ENCODE measurements around the gene THAP12.
"Not testable (repeated sequence)": the region's sequence is repeated elsewhere in the genome, so short reads cannot be mapped to it uniquely, and the experiment has no call there.

THAP12 gene, protein sequence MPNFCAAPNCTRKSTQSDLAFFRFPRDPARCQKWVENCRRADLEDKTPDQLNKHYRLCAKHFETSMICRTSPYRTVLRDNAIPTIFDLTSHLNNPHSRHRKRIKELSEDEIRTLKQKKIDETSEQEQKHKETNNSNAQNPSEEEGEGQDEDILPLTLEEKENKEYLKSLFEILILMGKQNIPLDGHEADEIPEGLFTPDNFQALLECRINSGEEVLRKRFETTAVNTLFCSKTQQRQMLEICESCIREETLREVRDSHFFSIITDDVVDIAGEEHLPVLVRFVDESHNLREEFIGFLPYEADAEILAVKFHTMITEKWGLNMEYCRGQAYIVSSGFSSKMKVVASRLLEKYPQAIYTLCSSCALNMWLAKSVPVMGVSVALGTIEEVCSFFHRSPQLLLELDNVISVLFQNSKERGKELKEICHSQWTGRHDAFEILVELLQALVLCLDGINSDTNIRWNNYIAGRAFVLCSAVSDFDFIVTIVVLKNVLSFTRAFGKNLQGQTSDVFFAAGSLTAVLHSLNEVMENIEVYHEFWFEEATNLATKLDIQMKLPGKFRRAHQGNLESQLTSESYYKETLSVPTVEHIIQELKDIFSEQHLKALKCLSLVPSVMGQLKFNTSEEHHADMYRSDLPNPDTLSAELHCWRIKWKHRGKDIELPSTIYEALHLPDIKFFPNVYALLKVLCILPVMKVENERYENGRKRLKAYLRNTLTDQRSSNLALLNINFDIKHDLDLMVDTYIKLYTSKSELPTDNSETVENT

DNA sequence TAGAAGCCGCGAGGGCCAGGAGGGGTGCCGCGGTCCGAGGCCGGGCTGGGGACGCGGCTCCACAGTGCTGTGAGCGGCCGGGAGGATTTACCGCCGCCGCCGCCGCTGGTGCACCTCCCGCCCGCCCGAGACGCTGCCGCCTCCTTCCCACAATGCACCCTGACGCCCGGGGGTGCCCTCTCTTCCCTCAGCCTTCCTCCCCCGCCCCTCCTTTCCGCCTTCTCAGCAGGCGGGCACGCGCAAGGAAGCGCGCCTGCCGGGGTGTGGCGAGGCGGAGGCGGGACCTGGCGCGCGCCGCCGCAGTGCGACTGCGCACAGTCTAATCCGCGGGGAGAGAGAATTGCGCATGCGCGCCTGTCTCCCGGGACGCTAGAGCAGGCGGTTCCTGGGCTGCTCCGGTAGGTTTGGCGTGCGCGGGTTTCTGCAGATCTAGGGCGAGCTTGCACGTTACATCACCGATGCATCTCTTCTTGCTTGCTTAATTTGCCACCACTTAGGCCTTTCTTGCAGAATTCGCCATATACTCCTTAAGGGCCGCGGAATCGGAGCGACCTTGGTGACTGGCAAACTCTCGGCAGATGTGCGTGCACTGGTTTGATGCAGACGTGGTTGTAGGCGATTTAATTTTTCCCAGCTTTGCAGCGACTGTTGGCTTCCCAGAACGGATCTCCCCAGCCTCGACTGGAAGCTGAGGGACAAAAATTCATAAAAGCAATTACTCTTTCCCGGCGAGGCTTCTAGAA, at the start of gene THAP12, which contains the start of gene GVQW3:
TSS of gene THAP12 (minus strand) at position 156 of the 743 bp plus-strand sequence. CDS start 296 bp downstream, outside the sequence.
TSS of gene GVQW3 (plus strand) at position 347 of the 743 bp plus-strand sequence. CDS start 506 bp downstream, outside the sequence.
- peak; percentile 96 for DNase-seq (ENCODE audit: low read depth in 2 of 2)

DNA sequence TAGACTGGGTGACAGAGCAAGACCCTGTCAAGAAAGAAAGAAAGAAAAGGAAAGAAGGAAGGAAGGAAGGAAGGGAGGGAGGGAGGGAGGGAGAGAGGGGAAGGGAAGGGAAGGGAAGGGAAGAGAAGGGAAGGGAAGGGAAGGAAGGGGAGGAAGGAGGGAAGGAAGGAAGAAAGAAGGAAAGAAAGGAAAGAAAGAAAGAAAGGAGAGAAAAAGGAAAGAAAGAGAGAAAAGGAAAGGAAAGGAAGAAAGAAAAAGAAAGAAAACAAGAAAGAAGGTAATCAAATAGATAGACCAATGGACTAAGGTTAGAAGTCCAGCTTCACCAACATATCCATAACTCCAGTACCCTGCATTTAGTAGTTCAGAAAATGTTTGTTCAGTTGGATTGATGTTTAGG, 45.7 kb upstream of the THAP12 start:
- no peak for DNase-seq (ENCODE audit: low read depth in 2 of 2)

DNA sequence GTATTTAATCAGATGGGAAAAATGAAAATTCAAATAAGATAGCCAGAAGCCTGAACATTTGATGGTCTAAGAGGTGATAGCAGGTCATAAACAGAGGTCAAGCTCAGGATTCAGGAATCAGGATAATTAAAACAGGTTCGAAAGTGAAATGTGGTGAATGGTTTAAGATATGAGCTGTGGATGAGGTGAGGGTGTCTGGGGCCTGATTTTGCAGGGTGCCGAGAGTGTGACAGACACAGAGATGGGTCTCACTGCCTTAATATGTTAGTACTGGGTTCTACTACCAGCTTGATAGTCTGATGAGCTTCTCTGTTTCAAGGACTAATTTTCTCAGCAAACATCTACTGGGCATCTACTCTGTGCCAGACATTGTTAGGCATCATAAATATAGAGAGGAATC, 44.0 kb upstream of the THAP12 start:
- no peak for DNase-seq (ENCODE audit: low read depth in 2 of 2)

DNA sequence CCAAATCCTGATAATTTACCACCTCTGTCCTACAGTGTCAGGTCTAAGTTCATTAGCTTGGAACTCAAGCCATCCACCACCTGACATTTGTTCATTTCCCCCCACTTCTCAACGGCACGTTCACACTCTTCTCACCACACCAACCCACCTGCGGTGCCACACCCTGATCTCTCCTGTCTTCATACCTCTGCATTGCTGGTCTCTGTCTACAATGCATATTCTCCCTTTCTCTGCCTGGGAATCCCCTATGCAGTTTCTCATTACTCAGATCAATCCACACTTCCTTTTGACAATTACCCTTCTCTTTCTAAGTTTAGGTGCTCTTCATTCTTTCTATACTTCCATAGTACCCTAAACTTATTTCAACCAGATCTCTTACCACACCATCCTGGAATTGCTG, 43.4 kb upstream of the THAP12 start:
- peak in 1 of 2 donors; percentile 13 for DNase-seq (ENCODE audit: low read depth in 2 of 2)

DNA sequence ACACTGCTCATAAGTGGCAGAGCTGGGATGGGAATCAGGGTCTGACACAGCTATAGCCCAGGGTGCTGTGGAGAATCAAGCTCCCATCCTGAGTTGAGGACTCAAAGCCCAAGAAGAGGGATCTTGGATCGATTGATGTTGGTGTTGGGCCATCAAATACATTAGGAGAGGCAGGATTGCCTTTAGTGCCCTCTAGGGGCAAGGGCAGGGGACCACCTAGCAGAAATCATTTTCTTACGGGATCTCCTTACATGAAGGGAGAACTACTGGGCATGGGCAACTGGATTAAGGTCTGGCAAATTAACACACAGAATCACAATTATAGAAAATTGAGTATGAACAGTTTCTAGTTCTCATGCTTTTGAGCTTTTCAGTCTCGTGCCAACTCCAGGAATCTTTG, 39.0 kb upstream of the THAP12 start:
- no peak for DNase-seq (ENCODE audit: low read depth in 2 of 2)

DNA sequence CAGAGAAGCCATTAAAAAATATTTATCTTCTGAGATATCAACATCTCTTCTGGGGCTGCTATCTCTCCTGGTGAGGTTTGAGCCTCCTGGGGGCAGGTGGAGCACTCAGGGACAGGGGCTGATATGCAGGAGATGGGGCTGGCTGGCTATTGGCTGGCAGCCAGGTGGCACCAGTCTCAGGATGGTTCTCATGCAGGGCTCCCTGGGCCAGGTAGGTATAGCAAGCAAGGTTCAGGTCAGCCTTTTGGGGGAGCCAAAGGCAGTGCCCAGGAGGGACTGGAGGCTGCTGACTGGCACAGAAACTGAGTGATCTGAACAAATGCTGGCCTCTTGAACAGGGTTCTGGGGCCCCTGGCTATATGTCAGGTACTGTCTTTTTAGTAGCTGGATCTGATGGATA, 34.1 kb upstream of the THAP12 start:
- DNase-seq (ENCODE audit: low read depth in 2 of 2), result no peak

DNA sequence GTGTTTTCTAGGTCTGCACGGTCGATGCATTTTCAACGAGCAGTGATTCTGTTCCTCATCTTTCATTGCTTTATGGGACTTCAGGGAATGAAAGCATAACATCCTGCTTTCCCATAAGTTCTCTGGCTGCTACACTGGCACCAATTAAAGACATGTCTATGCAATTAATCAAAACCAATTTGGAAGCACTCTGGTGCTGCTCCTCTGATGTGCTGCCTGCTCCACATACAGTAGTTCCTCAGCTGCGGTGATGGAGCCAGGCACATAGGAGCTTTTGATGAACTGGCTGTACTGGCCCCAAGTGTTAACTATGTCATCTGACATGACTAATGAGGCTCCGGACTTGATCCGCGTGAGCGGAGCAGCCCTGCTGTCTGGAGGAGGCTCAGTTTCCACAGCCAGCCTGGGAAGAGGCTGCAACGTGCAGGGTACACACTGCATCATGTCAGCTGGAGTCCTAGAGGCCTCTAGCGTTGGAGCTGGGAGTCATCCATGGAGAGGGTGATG, 30.0 kb upstream of the THAP12 start:
- no peak for DNase-seq (ENCODE audit: low read depth in 2 of 2)

DNA sequence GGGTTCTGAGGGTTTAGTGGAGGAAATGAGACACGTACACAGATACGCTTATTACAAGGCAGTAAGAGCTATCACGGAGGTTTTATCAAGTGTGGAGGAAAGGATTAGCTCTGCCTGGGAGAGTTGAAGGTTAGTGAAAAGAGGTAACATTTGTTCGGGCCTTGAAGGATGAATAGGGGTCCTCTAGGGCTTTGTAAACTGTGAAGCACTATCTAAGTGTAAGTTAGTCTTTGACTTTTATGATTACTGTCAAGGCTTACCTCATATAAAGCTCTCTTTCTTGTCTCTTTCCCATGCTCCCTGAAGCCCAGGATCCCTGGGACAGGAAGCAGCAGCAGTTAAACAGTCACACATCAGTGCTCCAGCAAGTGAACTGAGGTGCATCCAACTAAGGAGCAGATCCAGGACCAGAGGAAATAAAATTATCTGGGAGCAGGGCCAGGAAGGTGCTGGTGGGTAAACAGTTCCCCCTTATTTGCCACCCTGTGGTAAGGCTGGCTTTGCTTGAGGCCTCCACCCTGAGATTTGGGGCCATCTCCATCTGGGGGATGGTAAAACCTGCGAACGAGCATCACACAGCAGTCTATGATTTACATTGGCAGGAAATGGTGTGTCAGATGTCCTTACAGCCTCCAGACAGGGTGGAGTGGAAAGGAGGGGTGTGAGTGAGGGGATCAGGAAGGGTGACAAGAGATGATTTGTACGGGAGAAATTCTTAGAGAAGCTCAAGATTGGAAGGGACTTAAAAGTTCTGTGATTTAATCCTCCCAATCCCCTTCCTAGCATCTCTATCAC, 27.4 kb upstream of the THAP12 start:
- DNase-seq (ENCODE audit: low read depth in 2 of 2), result no peak

DNA sequence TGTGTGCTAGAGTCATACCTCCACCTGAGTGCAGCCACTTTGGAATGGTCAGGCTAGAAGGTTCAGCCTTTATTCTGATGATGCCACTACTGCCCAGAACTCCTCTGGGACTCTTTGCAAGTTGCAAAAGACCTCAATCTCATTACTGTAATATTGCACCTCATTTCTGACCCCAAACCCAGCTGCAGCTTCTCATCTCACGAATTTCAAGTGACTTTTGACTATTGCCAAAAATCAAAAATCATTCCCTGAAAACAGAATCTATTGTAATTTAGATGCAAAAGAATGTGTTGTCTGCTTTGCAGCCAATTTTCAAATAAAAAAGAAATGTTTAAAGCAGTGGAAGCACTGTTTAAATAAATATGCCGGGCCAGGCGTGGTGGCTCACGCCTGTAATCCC, 25.4 kb upstream of the THAP12 start:
- no peak for DNase-seq (ENCODE audit: low read depth in 2 of 2)

DNA sequence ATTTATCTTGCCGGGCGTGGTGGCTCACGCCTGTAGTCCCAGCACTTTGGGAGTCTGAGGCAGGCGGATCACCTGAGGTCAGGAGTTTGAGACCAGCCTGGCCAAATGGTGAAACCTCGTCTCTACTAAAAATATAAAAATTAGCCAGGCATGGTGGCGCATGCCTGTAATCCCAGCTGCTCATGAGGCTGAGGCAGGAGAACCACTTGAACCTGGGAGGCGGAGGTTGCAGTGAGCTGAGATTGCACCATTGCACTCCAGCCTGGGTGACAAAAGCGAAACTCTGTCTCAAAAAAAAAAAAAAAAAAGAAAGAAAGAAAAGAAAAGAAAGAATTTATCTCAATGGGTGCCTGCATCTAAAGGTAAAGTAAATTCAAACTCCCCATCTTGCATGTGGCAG, 20.6 kb upstream of the THAP12 start:
- DNase-seq (ENCODE audit: low read depth in 2 of 2), result not testable (repeated sequence)

DNA sequence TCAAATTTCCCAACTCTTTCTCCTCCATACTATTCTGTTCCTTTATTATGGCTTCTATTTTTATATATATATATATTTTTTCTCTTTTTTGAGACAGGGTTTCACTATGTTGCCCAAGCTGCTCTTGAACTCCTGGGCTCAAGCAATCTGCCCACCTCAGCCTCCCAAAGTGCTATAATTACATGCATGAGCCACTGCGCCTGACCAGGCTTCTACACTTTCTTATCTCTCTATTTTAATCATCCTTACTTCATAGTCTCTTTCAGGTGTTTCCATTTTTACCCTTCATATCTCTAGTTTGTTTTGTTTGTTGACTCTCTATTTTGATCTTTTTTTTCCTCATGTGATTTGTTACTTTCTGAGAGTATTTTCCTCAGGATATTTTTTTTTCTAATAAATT, 20.0 kb upstream of the THAP12 start:
- DNase-seq (ENCODE audit: low read depth in 2 of 2), result no peak

DNA sequence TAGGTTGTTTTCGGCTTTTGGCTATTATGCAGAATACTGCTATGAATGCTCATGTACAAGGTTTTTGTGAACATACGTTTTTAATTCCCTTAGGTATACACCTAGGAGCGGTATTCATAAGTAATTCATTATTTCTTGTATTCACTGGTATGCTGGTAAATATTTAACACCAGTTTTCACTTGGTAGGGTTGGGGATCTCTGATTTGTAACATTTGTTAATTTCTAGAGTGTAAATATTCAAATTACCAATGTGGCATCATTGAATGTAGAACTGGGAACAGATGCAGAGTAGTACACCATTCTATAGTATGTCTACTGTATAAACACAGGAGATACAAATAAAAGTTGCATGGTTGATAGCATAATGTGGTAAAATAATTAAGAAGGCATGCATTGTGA, 16.5 kb upstream of the THAP12 start:
- DNase-seq (ENCODE audit: low read depth in 2 of 2), result no peak

DNA sequence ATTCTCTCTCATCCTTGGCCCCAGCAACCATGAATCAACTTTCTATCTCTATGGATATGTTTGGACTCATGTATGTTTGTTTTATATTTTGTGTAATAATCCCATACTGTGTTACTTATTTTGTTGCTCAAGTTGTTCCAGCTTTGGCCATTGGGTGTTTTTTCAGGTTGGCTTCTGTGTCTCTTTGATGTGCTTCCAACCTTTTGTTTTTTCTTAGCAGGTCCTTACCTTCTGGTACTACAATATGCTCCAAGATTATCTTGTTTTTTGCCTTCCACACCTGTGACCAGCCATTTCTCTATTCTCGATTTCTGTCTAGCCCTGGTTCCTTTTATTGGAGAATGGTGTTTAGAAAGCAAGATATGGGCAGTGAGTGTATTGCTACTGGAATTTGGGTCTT, 14.4 kb upstream of the THAP12 start:
- no peak for DNase-seq (ENCODE audit: low read depth in 2 of 2)

DNA sequence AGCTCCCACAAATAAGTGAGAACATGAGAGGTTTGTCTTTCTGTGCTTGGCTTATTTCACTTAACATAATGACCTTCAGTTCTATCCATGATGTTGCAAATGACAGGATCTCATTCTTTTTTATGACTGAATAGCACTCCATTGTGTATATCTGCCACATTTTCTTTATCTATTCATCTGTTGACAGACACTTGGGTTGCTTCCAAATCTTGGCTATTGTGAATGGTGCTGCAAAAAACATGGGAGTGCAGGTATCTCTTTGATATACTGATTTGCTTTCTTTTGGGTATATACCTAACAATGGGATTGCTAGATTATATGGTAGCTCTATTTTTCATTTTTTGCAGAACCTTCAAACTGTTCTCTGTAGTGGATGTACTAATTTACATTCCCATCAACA, 13.5 kb upstream of the THAP12 start:
- DNase-seq (ENCODE audit: low read depth in 2 of 2), result no peak

DNA sequence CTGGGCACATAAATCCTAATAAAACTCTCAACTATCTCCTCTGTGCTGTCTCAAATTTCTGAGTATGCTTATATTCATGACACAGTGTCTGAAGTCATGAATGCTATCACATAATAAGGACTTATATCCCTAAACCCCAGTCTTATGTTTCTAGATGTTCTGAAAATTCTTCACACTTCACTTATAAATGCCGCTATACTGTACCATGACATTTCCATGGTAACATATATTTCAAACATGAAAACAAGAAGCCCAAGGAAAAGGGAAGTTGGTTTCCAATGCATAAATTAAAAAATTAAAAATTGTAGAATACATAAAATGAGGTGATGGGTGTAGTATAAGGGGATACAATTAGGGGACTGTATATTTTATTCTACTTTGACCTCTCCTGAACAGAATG, 11.9 kb upstream of the THAP12 start:
- DNase-seq (ENCODE audit: low read depth in 2 of 2), result no peak

DNA sequence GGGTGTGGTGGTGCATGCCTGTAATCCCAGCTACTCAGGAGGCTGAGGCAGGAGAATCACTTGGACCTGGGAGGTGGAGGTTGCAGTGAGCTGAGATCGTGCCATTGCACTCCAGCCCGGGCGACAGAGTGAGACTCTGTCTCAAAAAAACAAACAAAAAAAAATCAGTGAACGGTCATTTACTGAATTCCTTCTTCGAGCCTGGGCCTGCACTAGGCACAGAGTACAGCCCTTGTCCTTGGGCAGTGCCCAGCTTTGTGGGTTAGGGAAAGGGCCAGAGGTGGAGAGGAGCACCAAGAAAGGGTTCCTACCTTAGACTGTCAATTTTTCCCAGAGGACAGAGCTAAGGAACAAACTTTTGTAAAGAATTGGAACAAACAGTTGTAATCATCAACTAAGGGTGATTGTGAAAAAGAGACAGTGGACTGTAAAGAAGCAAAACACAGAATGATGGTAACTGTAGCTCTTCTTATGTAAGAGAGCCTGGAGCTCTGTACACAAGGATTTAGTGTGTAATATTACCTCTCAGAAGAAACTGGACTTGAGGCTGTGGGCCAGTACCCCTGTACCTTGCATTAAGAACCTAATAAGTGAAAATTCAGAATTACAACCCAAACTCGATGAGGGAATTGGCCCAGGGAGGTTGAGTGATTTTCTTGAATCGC, 11.0 kb upstream of the THAP12 start:
- DNase-seq (ENCODE audit: low read depth in 2 of 2), result no peak

DNA sequence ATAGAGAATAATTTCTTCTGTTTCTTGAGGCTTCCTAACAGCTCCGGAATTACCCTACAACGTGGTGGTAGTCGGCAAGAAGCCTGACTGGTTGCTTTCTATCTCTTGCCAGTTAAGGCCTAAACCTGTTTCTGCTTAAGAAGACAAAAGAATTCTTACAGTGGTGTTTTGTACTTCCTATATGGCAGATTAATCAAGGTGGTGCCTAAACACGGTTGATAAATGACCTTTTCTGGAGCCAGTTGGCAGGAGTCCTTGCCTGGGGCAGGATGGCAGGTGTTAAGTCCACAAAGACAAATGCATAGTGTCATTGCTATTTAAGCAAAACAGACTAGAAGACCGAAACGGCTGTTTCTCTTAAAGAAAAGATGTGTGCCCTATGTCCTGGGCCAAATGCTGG, 10.1 kb upstream of the THAP12 start:
- DNase-seq (ENCODE audit: low read depth in 2 of 2), result no peak

DNA sequence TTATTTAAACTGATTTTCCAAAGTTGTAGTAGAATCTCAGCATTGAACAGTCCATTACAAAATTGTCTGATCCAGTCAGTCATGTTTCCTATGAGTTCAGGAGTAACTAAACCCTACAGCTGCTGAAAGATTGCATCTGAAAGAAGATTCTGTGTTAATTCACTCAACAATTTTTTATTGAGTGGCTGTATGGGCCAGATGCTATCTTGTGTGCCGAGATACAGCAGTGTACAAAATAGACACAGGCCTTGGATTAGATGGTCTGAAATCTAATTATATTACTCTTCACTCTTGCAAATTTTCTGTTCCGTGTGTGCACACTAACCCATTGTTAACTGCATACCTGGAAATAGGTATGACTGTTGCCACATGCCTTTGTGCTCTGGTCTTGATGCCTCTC, 7.5 kb upstream of the THAP12 start:
- DNase-seq (ENCODE audit: low read depth in 2 of 2), result no peak

DNA sequence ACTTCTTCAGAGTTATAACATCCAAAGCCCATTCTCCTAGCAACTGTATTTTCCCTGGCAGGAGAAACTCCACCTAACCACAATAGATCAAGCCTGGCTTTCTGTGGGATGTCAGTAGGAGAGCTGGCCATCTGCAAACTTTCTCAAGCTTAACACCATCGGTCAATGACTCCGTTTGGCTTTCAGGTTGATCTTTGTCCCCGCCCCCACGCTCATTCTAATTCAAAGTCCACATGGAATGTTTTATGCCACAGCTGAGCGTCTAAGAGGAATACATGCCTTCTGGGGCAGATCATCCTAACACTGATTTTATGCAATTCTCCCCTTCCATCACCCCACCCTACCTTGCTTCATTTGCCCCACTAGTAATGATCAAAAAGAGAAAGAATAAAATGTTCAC, 5.0 kb upstream of the THAP12 start:
- no peak for DNase-seq (ENCODE audit: low read depth in 2 of 2)

DNA sequence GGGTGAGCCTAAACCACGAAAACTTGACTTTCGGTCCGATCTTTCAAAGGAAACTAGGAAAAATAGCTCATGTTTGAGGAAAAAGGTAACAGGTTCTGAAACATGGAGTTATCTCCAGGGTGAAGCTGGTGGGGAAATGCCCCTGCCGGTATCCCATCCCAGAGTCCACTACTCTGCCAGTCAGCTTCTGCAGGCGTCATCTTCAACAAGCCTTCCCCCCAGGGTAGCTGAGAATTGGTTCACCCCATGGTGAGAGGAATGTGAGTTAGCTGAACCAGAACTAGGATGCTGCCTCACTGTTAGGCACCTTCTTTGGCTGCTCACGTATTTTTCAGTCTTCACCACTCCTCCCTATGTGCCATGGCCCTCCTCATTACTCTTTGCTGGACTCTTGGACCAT, 1.3 kb upstream of the THAP12 start:
- DNase-seq (ENCODE audit: low read depth in 2 of 2), result no peak
